ENCODE data around the gene DNAH10.

DNA sequence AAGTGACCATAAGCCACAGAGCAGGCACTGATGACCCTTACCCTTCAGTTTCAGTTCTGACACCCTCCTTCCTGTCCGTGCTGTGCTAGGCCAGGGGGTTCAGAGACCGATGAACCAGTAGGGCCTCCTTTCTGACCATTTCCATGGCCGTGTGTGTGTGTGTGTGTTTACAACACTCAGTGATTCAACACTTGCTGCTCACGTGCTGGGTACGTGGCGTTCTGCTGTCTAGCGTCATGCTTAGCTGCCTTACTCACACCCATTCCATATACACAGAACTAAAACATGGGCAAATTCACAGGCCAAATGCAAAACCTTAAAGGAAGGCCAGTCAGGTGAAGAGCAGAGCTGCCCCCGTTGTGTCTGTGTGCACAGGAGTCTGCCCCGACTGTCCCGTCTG, 67.5 kb downstream of the DNAH10 start:
- TF ChIP-seq, protein P1, sequence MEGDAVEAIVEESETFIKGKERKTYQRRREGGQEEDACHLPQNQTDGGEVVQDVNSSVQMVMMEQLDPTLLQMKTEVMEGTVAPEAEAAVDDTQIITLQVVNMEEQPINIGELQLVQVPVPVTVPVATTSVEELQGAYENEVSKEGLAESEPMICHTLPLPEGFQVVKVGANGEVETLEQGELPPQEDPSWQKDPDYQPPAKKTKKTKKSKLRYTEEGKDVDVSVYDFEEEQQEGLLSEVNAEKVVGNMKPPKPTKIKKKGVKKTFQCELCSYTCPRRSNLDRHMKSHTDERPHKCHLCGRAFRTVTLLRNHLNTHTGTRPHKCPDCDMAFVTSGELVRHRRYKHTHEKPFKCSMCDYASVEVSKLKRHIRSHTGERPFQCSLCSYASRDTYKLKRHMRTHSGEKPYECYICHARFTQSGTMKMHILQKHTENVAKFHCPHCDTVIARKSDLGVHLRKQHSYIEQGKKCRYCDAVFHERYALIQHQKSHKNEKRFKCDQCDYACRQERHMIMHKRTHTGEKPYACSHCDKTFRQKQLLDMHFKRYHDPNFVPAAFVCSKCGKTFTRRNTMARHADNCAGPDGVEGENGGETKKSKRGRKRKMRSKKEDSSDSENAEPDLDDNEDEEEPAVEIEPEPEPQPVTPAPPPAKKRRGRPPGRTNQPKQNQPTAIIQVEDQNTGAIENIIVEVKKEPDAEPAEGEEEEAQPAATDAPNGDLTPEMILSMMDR (IDR thresholded peaks at IDR 0.05; ENCODE audit: insufficient read depth, low read depth, low read length), result no peak
- TF ChIP-seq EZH2 (IDR thresholded peaks at IDR 0.05; ENCODE audit: insufficient read depth, low read length), result no peak

All from astrocyte (in vitro differentiated cells and primary cell).